SHP77 (cell line): ENCODE data around the gene RAB6D.
A peak's percentile ranks its signal among the peaks of the same experiment; 100 is the strongest.
"Not testable (repeated sequence)": the region's sequence is repeated elsewhere in the genome, so short reads cannot be mapped to it uniquely, and the experiment has no call there.

Source experiments
- DNase-seq, 2 experiments: peaks; one replicate each; lab custom pipeline; 2025; lab: John Stamatoyannopoulos, UW

Gene RAB6D

GRCh38 chr2:131366643-131367042, 2.7 kb upstream of the RAB6D start:
- DNase-seq, result no peak

DNA sequence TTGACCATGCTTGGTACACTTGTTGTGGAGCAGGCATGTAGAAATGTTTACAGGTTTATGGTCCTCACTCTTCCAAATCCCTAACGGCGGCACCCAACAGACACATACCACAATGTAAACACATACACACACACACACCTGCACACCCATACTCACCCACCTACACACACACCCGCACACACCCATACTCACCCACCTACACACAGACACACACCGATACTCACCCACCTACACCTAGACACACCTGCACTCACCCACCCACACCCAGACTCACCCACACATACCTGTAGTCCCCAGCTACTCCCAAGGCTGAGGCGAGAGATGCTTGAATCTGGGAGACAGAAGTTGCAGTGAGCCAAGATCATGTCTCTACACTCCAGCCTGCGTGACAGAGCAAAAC, 1.5 kb upstream of the RAB6D start:
- DNase-seq, result no peak

DNA sequence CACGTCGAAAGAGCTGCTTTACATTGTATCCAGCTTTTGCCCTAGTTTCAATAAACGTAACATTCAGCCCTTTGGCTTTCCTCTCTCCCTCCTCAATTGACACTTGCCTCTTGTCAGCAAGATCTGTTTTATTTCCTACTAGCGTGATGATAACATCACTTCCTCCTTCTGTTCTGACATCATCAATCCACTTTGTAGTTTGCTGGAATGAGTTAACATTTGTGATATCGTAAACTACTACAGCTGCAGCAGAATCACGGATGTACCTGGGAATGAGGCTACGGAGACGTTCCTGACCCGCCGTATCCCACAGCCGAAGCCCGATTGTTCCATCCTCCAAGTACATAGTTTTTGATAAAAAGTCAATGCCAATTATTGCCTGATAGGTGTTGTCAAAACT, 755 bp downstream of the RAB6D start:
- not testable (repeated sequence) for DNase-seq

GRCh38 chr2:131361773-131362172, 2.2 kb downstream of the RAB6D start:
- DNase-seq, result not testable (repeated sequence)

DNA sequence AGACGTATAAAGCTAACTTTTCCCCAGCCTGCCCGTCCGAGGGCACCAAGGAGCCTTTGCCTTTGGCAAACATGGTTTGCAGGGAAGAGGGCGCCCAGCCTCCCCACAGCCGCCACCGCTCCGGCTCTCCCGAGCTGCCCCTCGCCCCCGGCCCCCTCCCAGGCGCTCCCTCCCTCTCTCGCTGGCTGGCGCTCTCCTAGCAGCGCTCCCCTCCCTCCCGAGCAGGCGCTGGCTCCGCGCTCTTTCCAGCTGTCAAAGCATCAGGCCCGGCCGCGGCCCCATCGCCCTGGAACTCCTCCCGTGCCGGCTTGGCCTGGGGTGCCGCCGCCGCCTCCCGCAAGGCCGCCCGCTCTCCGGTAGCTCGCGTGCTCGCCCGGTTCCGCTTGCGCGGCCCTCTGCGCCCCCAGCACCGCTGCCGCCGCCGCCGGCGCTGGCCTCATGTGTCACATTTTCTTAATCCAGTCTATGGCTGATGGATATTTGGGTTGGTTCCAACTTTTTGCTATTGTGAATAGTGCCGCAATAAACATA, 10.7 kb downstream of the RAB6D start:
- DNase-seq, result not testable (repeated sequence)

- DNase-seq, result no peak
Observed at GRCh38 chr2:131349021-131349420, 14.9 kb downstream of the RAB6D start.

- DNase-seq, result not testable (repeated sequence)
Observed at GRCh38 chr2:131347035-131347434, 16.9 kb downstream of the RAB6D start.

DNA sequence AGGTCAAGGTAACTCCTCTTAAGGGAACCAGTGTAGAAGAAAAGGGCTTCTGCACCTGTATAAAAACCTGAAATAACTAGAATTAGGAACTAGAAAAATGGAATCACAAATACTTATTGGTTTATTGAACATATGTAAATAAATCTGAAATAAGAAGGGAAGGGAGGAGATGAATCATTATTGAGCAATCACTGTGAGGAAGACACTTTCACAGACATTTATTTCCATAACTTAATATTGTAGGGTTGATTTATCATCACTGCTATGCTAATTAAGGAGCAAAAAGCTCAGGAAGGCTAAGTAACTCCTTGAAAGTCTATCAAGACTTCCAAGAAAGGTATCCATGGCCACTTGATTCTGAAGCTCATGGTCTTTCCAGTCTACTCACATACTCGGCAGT, 24.7 kb downstream of the RAB6D start:
- not testable (repeated sequence) for DNase-seq

DNA sequence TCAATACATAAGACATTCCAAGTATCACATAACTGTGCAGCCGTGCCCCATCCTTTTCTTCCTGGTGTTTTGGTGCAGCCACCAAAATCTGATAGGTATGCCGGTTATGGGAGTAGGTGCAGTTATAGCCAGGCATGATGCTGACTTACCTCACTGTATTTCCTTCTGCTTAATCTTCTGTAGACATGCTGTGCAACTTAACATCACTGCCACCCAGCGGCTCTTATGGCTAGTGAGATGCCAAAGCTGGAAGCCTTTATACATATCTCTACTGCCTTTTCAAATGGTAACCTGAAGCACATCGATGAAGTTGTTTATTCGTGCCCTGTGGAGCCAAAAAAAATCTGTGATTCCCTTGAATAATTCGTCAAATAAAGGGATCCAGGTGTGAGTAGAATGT, 28.6 kb downstream of the RAB6D start:
- DNase-seq, result peak; percentile 28 to 38

DNA sequence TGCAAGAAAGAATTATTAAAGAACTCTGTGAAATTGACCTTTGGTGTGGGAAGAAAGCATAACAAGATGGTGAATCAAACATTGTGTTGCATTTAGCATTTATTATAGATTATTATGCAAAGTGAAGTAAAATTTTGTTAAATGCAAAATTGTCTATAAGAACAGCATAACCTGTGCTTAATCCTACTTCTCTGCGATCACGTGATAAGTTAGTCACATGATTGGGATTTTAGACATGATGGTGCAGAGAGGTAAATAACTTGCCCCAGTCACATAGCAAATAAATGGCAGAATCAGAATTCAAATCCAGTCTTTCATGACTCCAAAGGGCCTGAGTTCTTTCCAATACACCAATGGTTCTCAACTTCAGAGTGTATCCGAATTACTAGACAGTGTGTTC, 31.3 kb downstream of the RAB6D start:
- DNase-seq, result not testable (repeated sequence)

- DNase-seq, result not testable (repeated sequence)
Observed at GRCh38 chr2:131331000-131331399, 33.0 kb downstream of the RAB6D start.

DNA sequence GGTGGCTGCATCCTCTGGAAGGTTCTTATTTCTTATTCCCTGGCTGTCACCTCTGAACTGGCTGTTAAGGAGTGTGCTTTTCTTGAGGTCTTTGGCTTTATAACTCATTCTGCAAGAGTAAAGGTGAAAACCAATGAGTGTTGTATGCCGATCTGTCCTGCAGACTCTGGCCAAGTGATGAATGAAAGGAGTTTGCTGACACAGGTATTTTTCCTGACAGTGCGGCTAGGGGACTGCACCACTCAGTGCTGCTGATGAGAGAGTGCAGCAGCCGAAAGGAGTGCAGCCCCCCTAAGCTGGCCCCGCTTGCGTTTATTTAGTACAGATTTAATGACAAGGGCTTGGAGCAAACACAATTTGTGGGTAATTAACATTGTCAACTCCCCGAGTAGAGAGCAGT, 41.8 kb downstream of the RAB6D start:
- DNase-seq, result no peak

DNA sequence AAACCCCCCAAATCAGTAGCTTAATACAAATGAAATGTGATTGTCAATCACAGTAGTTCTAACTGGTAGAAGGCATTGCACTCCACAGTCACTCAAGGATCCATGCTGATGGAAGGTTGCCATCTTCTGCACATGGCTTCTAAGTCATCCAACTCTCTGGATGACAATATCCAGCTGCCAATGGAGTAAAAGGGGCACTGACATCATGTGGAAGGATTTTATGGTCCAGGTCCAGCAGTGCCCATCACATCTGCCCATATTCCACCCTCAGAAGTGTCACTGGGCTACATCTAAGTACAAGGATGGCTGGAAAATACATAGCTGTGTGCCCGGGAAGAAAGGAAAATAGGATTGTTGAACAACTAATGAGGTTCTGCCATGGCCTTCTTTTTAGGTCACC, 42.6 kb downstream of the RAB6D start:
- DNase-seq, result not testable (repeated sequence)

DNA sequence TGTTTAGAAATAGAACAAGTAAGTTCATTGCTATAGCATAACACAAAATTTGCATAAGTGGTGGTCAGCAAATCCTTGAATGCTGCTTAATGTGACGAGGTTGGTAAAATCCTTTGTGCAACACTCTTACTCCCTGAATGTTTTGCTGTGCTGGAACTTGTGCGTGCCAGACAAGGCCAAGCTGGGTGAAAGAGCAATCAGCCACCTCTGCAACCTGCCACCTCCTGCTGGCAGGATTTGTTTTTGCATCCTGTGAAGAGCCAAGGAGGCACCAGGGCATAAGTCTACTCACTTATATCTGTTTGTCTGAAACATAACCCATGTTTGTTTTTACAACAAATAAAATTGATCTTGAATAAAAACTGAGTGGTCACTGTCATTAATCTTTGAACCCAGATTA, 53.0 kb downstream of the RAB6D start:
- not testable (repeated sequence) for DNase-seq
